Testis (tissue), 2 donors: ENCODE results near the gene SREBF2.

Experiments used
- POLR2A ChIP-seq: fragments of 450-650 bp; IDR thresholded peaks from one replicate; pipeline ENCODE4 v1.6.1; 2017; ENCODE audit warnings: antibody characterized with exemption, mild to moderate bottlenecking, moderate library complexity
- TF ChIP-seq, protein P1 (sequence below), 3 experiments: fragments of 450-650 bp in 2 of 3; fragments of 200-600 bp in 1 of 3; sonication (generic) in 1 of 3; IDR thresholded peaks; one replicate each; pipeline ENCODE4 v1.5.1; 2016 to 2019; ENCODE audit warnings: antibody characterized with exemption in 3 of 3, mild to moderate bottlenecking in 2 of 3, moderate library complexity in 1 of 3

GRCh38 chr22:41935015-41935351 is 102.1 kb downstream of the SREBF2 start:
- TF ChIP-seq, protein P1, sequence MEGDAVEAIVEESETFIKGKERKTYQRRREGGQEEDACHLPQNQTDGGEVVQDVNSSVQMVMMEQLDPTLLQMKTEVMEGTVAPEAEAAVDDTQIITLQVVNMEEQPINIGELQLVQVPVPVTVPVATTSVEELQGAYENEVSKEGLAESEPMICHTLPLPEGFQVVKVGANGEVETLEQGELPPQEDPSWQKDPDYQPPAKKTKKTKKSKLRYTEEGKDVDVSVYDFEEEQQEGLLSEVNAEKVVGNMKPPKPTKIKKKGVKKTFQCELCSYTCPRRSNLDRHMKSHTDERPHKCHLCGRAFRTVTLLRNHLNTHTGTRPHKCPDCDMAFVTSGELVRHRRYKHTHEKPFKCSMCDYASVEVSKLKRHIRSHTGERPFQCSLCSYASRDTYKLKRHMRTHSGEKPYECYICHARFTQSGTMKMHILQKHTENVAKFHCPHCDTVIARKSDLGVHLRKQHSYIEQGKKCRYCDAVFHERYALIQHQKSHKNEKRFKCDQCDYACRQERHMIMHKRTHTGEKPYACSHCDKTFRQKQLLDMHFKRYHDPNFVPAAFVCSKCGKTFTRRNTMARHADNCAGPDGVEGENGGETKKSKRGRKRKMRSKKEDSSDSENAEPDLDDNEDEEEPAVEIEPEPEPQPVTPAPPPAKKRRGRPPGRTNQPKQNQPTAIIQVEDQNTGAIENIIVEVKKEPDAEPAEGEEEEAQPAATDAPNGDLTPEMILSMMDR (IDR thresholded peaks at IDR 0.05), result no peak
- TF ChIP-seq POLR2A, result no peak
